Head of caudate nucleus (tissue), 42 donors: ENCODE data around the gene GALNT4.
A peak's percentile ranks its signal among the peaks of the same experiment; 100 is the strongest.

Experiments used
- DNase-seq, 42 donors: peaks; one replicate each; pipeline versions ENCODE4 v3.0.0 to v3.0.0-alpha.2; 2020 to 2021; ENCODE audit warnings: mixed read lengths in 7 of 42
- intact Hi-C: fragments of 100-400 bp; cut with DNase I; formaldehyde crosslinking; loops from one replicate; pipeline ENCODE4 v1.15.0; 2022

Gene GALNT4

DNA sequence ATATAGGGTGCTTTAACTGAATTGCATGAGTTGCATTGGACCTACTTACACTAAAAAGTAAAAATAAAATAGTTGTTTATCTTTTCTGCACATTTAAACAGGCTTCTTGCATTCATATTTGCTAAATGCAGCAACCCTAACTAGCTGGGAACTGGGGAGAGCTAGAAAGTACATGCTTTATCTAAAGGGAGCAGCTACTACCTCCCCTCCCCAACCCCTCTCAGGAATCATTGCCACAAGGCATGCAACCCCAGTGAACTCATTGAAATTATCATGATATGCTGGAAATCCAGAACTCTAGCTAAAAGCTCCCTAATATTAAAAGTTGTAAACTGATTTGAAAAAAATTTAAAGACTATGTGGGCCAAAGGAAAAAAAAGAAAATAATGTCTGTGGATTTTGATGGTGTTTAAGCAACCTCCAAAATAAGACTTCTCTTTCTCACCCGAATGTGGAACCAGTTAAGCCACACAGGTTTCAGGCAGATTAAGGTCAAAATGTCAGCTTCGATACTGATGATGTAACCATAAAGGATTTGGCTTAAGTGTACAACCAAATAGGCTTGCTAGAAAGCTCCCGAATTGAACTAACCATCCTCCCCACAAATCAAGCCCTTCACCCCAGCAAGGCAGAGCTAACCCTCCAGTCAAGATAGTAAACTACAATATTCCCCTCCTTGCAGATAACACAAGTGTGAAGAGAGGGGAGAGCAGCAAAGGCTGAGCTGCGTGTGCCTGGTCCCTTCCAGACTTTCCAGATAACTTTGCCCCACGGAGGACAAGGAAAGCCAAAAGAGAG is 15.0 kb upstream of the GALNT4 start:
- no peak for DNase-seq
- intact Hi-C loops = loop anchor here (5.0 kb wide), 1 partner anchor 1318 kb away; no protein-coding TSS in a partner anchor

DNA sequence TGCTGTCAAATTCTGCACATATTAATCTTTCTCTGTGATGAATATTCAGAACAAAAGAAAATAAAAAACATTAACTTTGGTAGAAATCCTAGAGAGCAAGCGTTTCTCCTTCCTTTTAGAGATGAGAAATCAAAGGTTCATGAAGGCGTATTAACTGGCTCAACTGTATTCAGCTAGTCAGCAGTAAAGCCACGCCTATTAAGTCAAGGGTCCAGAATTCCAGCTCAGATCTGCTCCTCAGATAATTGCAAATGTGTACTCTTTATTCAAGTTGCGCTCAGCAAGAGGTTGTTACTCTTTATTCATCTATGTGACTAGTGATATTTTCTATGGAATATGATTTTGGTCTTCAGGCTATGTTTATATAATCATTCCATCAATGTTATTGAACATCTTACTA is 14.3 kb upstream of the GALNT4 start:
- no peak for DNase-seq
- intact Hi-C loops = no loop called here

DNA sequence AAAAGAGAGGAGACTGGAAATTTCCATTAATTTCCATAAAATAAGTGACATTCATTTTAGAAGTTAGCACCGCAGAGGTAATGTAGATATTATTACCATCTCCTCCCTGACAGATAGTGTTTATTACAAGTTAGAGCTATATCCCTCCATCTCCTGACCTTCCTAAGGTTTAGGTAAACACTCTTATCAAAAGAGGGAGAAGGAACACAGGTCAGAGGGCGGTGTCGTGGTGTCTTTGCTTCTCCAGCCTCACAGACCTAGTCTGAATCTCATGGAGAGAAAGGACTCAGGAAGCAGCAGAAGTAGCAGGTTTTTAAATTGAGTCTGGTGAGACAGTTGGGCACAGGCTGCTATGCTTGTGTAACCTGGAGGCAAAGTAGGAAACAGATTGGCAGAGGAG is 12.8 kb upstream of the GALNT4 start:
- no peak for DNase-seq
- intact Hi-C loops = no loop called here

DNA sequence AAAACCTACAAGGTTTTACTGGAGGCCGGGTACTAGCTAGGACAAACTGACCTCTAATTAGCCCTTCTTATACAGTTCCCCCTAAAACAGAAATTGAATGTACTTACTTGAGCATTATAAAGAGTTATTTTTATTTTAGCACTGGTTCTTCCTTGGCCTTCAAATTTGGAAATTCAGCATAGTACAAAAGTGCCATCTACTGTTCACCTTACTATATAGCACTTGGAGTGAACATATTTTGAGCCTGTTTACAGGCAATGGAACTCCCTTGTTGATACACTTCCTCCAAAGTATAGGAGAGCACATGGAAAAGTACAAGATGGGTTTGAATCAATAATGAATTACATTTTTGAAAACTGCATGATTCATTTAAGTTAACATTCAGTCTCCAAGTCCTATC is 5.1 kb upstream of the GALNT4 start:
- peak in 1 of 42 donors; percentile 50 for DNase-seq
- intact Hi-C loops = loop anchor here (5.0 kb wide), 2 partner anchors 177 to 512 kb away; partner anchors contain the start of gene DUSP6

DNA sequence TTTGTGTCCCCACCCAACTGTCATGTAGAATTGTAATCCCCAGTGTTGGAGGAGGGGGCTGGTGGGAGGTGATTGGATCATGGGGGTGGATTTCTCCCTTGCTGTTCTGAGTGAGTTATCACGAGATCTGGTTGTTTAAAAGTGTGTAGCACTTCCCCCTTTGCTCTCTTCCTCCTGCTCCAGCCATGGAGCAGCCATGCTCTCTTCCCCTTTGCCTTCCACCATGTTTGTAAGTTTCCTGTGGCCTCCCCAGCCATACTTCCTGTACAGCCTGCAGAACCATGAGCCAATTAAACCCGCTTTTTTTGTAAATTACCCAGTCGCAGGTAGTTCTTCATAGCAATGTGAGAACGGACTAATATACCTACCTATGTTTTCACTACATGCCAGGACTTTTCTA is 3.8 kb upstream of the GALNT4 start:
- intact Hi-C loops = loop anchor here (5.0 kb wide), 2 partner anchors 176 to 511 kb away; partner anchors contain the start of gene DUSP6
- DNase-seq = no peak

DNA sequence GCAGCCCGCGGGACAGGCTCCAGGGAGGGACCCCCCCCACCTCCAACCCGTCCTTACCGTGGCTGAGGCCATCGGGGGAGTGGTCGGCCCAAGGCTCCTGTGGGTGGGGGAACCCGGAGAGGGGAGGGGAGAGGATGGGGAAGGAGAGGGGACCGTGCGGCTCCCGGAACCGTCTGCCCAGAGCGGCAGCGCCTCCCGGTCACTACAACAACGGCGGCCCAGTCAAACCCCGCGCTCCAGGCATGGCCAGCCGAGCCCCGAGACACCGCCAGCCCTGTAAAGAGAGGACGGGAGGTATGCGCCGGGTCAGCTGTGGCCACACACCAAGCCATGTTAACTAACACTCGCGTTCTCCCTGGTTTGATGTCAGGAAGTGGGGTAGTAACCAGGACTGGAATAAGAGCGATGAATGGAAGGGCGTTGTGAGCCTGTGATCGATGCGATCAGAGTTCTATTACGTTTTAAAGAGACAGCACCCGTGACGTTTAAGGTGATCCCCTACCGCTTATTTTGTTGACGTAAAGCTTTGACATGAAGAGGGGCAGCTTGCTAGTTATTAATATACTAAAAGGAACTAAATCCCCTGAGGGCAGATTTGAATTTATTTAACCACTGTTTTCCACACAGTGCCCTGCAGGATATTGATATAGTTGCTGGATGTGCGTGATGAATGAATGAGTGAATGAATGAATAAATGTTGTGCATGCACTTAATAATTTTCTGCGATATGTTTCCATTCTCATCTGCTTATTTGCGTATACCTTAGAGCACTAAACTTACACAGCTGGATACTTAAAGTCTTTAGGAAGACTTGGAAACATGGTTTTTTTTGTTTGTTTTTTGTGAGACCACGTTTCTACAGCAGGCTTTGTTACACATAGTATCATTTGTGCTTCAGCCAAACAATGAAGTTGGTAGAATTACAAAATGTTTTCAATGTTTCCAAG is 1.5 kb upstream of the GALNT4 start, which contains the start of gene POC1B:
Gene POC1B (minus strand): TSS at position 224 of the 947 bp plus-strand sequence. CDS start 152 bp downstream, at position 72.
- peak; percentile 63 to 94 (median 86) for DNase-seq
- intact Hi-C loops = loop anchor here (2.0 to 5.0 kb wide), 3 partner anchors 53 to 509 kb away; partner anchors contain the start of gene DUSP6

DNA sequence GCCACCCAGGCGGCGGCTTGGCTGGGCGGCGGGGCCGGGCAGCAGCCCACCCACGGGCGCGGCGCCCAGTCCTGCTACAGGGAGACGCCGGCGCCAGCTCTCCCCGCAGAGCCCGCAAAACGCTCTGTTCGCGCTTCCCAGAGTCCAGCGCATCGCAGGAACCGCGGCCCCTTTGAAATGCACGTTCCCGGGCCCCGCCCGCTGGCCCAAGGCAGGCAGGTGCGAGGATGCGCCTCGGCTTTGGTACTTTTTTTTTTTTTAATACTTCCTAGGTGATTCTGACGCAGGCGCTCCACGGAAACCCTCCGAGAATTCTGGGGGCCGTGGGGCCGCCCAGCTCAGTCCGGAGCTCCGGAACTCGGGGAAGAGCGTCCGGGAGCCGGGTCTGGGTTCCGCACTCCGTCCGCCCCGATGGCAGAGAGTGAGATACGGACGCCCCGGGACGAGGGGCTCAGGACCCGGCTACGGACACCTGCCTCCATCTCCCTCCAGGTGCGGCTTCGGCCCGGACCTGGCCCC is 768 bp upstream of the GALNT4 start:
- intact Hi-C loops = loop anchor here (2.0 to 5.0 kb wide), 3 partner anchors 53 to 508 kb away; partner anchors contain the start of gene DUSP6
- DNase-seq = peak in 40 of 42 donors; percentile 17 to 70 (median 45)

DNA sequence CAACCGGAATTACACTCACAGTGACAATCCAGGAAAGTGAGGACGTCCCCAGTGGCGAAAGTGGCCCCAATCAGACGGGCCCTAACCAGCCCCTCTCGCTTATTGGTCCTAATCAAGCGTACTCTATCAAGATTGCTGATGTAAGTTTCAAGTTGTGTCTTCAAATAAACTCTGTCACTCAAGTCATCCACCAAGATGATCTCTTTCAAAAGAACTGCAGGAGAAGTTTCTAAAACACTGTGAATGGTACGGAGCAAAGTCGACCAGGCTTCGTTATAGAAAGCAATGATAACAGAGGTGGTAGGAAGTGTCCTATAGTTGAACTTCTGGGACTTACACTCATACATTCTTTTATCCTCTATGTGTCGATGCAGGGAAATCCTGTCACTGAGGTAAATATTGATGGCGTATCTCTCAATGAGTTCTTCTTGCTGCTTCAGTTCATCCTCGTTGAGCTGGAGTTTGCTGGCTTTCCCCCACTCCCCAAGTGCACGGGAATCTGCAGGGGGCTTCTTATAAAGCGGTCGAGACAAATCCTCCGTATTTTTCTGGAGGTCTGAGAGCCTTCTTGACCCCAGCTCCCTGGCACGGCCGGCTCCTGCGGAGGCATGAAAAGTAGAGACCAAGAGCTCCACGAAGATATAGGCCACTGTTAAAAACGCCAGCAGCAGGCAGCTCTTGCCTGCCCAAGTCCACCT is 604 bp downstream of the GALNT4 start:
- intact Hi-C loops = loop anchor here (2.0 kb wide), 1 partner anchor 51 kb away; no protein-coding TSS in a partner anchor
- DNase-seq = no peak

DNA sequence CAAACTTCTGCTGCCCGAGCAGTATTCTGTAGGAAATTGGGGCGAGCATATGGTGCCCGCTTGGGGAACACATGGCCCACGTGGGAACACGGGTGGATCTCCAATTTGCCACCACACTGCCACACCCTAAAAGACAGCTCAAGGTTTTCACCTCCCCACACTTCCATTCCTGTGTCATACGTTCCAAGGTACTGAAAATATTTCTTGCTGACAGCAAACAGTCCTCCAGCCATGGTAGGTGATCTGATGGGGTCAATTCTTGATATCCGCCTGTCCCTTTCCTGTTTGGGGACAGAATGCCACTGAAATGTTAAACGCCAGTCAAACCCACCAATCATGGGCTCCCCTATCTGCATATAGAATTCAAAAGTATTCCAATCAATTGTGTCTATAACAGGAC is 1.2 kb downstream of the GALNT4 start:
- no peak for DNase-seq
- intact Hi-C loops = no loop called here

DNA sequence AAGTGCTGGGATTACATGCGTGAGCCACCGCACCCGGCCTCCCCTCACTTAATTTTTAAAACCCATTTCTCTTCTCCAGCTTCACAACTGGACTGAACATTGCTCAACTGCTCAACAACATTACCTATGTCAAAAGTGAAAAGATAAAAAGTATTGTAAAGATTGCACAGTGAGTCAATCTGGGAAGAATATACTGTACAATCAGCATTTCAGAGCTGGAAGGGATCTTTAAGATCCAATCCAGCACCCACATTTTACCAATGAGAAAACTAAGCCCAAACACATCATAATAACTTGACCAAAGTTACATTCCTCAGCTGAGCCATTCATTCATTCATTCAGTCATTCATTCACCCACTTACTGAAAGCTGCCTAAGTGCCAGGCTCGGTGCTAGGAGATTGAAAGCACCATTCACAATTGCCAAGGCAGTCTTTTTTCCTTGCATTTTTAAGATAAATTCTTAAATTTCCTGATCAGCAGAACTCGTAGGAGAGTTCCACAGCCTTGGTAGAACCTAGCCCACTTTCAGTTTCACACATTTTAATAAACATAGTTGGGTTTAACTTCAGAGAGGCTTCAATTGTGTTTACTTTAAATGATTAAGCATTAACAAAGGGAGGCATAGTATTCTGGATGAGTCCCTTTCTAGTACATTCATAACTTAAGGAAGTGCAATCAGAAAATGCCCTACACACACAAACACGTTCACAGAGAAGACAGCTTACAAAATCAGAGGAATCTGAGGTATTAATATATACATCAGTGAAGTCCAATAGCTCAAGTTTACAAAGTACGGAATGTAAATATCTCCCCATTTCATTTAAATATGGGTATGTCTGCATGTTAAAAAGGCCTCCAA is 3.0 kb downstream of the GALNT4 start:
- intact Hi-C loops = no loop called here
- DNase-seq = no peak

DNA sequence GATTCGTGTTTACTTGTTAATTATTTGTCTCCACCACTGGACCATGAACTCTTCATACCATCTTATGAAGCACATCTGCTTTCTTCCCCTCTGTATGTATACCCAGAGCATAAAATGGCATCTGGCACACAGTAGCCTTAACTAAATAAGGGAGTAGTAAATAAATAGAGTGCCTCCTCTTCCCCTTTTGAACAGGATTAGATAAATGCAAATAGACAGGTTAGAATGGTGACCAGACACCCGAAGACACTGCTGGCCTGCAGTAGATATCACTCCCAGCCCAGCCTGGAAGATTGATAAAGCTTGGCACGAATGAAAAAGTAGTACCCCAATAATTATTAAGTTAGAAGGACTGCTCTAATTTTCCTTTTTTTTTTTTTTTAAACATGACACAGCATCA is 6.9 kb downstream of the GALNT4 start:
- intact Hi-C loops = no loop called here
- DNase-seq = no peak

DNA sequence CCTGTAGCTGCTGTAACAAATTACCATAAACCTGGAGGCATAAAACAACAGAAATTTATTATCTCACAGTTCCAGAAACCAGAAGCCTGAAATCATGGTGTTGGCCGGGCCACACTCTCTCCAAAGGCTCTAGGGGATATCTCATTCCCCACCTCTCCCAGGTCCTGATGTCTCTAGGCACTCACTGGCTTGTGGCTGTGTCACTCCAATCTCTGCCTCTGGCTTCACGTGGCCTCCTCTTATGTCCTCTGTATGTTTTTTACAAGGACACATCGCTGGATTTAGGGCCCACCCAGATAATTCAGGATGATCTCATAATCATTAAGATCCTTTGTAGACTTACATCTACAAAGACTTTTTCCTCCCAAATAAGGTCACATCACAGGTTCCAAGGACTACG is 8.0 kb downstream of the GALNT4 start:
- no peak for DNase-seq
- intact Hi-C loops = no loop called here

DNA sequence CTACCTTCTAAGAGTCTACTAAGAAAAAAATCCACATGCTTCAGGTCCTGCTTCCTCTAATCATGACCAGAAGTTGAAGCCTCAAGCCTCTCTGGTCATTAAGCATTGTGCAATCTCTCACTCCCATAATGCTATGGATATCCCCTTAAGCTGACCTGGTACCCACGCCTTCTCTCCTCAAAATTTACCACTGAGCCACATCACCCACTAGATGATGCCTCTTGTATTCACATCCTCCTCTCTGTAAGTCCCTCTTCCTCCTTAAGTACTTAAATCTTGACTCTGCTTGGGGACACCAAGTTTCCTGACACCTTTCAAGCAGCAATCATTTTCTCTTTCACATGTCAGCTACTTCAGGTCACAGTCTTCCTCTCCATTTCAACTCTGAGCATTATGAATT is 9.8 kb downstream of the GALNT4 start:
- DNase-seq = no peak
- intact Hi-C loops = no loop called here

DNA sequence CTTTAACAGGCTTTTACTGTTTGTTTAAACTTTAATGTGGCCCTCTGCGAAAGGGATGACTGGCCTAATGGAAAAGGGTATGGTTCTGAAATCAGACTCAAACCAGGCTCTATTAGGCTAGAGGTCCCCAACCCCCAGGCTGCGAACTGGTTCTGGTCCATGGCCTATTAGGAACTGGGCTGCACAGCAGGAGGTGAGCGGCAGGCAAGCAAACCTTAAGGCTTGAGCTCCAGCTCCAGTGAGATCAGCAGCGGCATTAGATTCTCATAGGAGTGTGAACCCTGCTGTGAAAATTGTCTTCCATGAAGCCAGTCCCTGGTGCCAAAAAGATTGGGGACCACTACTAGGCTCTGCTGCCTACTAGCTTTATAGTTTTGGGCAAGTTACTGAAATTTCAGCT is 11.1 kb downstream of the GALNT4 start:
- intact Hi-C loops = no loop called here
- no peak for DNase-seq

DNA sequence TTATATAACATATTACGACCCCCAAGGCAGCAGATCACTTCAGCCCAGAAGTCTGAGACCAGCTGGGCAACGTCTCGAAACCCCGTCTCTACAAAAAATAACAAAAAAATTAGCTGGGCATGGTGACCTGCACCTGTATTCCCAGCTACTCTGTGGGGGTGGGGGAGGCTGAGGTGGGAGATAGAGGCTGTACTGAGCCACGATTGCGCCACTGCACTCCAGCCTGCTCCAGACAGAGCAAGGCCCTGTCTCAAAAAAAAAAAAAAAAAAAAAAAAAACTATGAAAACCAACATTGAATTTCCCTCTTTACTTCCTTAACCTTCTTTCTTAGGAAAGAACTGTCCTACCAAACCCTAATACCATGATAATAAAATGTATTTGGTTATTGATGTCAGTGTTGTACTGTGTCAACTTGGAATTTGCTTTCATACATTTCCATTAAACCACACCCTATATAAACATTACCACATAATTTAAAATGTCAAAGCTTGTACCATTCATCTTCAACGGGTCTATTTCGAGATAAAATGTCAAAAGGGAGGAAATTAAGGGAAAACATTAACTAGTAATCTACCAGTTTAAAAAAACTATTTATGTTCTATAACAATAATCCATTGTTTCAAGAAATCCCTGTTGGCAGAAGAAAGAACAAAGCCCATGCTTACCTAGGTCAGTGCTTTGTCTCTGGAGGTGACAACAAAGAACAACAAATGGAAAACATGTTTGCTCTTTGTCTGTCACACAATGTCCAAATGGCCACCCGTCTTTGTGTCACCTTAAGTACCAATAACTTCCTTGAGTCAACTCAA is 17.4 kb downstream of the GALNT4 start:
- intact Hi-C loops = no loop called here
- no peak for DNase-seq

DNA sequence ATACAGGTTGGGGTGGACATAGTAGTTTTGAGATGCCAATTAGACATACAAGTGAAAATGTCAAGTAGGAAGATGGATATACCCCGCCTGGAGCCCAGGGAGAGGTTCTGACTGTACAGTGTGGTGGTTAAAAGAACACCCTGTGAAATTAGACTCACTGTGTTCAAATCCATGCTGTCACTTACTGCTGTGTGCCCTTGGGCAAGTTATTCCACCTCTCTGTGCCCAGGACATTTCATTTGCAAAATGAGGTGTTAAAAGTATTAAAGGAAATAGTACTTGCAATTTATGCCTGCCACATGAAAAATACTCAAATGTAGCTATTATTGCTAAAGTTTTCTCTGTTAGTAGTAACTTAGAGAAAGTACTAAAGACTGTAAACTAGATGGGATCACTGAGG is 18.5 kb downstream of the GALNT4 start:
- intact Hi-C loops = no loop called here
- no peak for DNase-seq
